ENCODE measurements around the gene ARMCX5.
A peak's percentile ranks its signal among the peaks of the same experiment; 100 is the strongest.

Gene ARMCX5

DNA sequence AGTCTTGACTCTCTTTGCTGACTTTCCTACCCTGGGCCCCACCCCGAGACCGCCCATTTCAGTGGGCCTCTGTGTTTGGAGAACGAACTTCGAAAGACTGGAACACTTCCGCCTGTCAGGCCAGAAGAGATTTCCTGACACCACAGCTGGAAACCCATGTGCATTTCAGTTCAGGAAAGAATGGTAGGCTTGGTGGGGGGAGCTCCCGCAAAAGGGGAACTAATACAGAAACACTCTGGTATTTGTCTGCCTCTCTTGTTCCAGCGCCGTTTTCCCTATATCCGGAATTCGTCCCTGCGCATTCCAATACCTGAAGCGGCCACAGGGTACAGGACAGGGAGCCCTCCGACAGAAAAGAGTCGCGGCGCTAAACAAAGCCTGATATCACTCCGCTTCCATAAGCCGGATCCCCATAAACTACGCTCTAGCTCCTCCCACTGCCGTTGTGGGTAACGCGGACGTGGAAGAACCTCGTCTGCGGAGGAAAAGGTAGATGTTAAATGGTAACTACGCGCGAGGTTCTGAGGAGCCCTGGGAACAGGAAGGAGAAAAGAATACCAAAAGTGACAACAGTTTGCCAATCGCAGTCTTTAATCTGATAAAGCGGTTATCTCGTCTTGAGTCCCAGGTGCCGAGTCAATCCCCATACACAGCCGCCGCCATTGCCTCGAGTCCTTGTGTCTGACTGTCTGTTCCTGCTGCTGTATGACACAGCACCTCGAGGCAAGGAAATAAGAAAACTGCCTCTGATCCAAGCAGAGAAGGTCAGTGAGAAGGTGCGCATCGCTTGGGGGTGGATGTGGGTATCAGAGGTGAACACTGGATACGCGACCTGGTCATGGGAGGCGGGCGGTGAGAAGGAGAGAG, at the start of gene ARMCX5:
TSS of gene ARMCX5 (plus strand) at position 432 of the 867 bp plus-strand sequence. CDS start 2,627 bp downstream, outside the sequence.
- DNase-seq, result peak; percentile 73 to 74

DNA sequence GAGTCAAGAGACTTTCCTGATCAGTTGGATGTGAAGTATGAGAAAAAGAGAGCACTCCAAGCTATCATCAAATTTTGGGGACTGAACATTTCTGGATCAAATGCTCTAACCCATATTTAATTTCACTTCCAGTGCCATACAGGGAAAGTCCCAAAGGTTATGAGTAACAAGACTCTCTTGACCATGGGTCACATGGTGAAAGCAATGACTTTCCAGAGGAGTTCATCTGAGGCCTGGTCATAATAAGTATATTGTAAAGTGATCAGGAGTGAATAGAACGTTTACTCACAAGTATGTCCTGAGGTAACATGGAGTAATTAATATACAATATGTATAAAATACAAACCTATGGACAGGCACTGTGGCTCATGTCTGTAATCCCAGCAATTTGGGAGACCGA, 40.7 kb upstream of the ARMCX5 start:
- no peak for DNase-seq

DNA sequence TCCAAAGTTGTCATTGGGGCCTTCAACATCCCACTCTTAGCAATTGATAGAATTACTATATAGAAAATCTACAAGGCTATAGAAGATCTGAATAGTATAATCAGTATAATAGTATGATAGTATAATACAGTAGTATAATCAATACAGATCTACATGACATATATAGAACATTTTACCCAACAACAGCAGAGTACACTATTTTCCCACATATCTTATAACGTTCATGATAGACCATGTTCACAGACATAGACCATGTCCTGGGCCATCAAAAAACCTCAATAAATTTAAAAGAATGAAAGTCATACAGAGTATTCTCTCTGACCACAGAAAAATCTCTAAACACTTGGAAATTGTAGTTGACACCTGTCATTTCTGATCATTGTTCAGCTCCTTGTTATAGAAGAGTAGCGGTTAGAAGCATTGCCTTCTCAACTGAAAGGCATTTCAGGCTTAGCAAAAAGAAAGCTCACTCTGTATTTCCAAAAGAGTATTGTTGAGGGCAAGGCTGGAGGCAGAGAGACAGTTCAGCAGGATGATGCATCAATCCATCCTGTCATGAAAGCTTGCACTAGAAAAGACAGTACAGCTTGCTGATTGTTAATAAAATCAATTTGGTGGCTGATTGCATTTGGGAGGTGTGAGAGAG, 38.8 kb upstream of the ARMCX5 start:
- no peak for DNase-seq

DNA sequence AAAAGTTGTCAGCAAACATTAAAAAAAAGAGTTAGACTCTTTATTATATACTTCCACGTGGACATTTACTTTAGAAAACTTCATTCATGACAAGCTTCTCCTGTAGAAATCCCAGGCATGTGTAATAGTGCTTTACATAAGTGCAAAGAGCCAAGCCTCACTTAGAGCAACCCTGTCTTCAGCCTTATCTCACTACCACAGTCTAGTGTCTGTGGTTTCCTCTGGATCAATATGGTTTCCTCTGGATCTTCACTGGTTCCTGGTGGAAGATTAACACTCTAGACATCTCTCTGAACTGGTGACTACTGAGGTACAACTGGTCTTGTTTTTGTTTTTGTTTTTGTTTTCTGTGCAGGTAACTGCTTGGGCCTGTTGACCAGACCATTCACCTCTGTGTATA, 18.4 kb upstream of the ARMCX5 start:
- DNase-seq, result no peak

DNA sequence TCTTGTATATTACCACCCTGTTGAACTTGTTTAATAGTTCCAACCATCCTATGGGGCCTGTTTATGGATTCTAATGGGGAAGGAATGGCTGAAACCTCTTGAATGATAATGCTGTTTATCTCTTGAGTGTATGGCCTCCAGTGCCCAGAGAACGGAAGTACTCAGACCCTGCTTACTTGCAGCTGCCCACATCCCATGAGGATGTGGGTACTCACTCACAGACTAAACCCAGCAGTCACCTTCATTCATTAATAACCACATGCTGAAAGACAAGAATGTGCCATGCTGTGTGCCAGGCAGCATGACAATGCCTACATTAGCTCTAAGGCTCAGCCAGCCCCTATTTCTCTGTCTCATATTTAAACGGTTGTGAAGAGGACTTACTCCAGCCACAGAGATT, 5.9 kb upstream of the ARMCX5 start:
- no peak for DNase-seq

DNA sequence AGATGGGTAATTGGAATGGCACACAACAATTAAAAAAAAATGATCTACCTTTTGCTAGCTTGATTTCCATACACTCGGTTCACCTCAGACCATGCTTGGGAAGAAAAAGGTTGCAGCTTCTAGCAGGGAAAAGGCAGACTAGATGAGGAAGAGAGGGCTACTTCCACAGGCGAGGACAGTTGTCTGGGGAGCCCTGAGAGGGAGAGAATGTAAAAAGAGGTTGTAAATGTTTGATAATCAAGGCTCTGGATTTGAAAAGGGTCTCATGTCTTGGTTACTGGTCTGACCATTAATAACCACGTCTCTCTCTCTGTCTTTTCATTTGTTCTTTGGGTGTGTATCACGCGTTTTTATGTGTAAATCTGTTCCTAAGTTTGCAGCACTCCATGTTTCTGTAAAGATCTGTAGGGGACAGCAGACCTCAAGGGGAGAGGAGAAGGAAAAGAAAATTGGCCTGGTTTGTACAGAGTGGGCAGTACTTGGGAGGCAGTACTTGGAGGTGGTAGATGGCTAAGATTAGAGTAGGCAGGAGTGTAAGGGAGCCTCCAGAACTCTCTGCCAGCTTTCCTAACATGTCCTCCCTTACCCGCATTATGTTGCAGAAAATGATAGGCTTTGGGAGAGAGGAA, 750 bp downstream of the ARMCX5 start:
- DNase-seq, result no peak

DNA sequence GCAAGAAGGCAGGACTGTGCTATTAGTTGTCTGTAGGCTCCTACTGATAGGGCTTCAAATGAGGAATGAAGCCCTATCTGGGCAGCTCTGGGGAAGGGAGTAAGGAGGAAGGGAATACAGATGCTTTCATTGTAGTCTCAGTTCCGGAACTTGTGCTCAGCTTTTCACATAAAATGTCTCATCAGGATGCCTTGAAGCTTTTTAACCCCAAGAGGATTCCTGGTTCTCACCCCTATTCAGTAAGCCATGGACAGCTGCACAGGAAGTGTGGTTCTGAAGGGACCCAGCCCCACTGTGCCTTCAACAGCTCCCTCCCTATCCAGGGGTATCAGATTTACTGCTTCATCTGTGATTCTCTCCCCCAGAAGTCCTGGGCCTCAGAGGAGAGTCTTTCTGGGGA, 5.0 kb downstream of the ARMCX5 start:
- DNase-seq, result no peak

DNA sequence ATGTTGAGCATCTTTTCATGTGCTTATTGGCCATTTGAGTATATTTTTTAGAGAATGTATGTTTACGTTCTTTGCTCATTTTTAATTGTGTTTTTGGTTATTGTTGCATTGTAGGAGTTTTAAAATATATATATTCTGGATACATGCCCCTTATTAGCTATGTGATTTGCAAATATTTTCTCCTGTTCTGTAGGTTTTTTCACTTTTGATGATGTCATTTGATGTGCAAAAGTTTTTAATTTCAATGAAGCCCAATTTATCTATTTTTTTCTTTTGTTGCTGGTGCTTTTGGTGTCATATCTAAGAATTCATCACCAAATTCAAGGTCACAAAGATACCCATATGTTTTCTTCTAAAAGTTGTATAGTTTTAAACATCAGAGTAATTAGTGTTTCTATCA, 6.8 kb downstream of the ARMCX5 start:
- DNase-seq, result no peak

DNA sequence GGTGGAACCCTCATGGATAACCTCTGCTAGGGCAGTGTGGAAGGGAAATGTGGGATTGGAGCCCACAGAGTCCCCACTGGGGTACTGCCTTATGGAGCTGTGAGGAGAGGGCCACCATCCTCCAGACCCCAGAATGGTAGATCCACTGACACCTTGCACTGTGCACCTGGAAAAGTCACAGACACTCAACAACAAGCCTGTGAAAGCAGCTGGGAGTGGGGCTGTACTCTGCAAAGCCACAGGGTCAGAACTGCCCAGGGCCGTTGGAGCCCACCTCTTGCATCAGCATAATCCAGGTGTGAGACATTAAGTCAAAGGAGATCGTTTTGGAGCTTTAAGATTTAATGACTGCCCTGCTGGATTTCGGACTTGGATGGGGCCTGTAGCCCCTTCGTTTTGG, 11.6 kb downstream of the ARMCX5 start:
- no peak for DNase-seq

DNA sequence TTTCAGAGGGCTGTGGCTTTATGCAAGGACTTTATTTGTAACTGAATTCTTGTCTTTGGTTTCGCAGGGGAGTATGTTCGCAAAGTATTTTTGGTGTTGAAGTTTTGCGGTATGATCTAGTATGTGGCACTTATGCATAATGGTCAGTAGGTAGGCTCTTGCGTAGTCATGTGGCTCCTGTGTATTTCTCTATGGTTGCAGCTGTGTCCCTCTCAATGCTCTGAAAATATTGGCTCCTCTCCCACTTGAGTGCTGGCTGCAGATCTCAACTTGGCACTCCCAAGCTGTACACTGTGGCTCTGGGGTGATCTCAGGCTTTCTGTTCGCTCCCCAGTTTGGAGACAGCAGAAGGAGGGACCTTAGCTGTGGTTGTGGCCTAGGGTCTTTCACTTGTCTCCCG, 24.8 kb downstream of the ARMCX5 start:
- no peak for DNase-seq

DNA sequence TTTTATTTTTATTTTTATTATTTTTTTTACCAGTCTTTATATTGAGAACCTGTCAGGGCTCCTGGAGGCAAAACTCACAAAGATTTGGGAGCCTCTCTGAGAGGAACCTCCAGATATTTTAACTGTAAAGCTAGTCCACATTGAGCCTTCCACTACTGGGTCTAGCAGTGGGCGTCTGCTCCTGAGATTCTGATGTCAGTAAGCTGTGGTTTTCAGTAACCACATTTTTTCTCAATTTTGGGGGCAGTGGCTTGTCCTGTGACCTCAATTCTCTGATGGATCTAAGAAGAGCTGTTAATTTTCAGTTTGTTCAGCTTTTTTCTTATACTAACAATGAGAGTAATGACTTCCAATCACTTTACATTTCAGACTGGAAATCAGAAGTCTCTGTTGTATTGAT, 28.3 kb downstream of the ARMCX5 start:
- no peak for DNase-seq

DNA sequence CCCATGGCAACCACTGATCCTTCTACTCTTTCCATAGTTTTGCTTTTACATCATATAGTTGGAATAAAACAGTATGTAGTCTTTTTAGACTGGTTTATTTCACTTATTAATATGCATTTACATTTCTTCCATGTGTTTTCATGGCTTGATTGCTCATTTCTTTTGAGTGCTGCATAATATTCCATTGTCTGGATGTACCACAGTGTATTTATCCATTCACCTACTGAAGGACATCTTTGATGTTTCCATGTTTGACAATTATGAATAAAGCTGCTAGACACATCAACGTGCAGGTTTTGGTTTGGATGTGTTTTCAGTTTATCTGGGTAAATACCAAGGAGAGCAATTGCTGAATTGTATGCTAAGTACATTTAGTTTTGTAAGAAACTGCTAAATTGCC, 38.2 kb downstream of the ARMCX5 start:
- DNase-seq, result no peak

DNA sequence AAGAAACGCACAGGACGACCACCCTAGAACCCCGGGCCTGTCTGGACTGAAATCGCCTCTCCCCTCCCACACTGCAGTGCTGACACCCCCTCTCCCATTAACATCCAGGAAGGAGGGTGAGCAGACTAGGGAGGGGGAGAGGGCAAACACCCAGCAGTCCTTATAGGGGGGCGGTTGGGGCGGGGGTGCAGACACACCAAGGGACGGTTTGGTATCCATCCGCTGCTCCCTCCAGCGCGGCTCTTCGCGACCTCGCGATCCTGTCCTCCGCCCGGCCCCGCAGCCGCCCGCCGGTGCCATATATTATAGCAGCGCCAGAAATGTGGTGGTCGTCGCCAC, 51.6 kb downstream of the ARMCX5 start:
- DNase-seq, result no peak

DNA sequence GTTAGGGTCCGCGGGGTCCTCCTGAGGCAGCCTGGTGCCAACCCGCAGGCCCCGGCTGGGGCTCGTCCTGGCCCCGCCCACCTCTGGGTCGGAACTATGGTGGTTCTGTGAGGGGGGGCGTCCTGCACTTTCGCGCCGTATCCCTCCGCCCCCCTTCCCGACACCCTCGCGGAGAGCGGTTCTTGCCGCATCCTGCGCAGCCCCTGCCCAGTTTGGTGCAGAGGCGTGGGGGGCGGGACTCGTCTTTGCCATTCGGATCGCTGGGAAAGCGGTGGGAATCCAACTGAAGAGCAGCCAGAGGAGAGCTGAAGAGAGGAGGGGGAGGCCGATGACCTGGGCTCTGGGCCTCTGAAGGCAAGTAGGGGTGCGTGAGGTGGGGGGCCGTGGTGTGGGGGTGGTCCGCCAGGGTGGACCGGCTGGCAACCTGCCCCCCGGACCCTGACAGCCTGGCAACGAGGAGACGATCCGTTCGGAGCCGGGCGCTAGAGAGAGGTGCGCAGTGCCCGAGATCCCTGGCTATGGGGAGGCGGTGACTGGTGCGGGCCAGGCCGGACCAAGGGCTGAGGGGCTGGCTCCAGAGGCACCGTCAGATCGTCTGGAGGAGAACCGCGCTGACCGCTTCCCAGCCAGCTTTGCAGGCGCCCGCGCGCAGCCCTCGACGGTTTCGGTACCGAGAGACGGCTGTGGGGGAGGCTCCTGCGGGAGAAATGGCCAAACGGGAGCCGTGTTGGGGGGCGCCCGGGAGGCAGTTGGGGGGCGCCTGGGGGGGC, 52.1 kb downstream of the ARMCX5 start, which contains the start of gene GPRASP1:
TSS of gene GPRASP1 (plus strand) at position 242 of the 770 bp plus-strand sequence. CDS start 2,431 bp downstream, outside the sequence.
- peak; percentile 38 to 50 for DNase-seq

DNA sequence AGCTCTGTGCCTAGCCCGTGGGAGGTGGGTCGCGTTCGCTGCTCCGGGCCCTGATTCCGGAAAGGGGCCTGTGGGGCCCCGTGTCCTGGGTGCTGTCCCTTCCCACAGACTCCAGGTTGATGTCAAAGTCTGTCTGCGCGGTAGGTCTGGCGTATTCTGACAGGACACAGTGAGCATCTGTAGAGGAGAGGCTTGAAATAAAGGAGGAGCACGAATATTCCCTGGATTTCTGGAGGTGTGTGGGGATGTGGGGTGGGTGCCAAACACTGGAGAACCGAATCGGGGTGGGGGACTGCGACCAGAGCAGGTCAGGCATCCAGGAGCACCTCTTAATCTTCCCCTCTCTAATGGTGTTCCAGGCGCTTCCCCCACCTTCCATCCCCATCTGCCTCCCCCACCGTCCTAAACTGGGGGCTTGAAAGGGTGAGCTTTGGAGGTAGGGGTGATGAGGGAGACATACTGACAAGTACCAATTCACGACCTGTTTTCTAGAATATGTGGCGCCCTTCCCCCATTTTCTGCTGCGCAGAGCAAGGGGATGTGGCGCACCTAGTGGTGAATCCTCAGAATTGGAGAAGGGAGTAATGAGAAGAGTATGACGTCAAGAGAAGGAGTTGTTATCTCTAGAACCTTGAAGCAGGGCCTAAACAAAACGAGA, 52.8 kb downstream of the ARMCX5 start:
- DNase-seq, result peak; percentile 57 to 60
